SK-N-SH treated with all-trans-retinoic acid at 6 μM for 48 hours (cell line): Measurements from ENCODE around the gene GSN.

Experiments used
- ARNTL ChIP-seq: fragments of 450-650 bp; formaldehyde crosslinking; IDR thresholded peaks from 2 replicates; pipeline ENCODE4 v1.5.0; 2020; ENCODE audit warnings: low read depth, mild to moderate bottlenecking, moderate library complexity, borderline replicate concordance
- BACH2 ChIP-seq: fragments of 250-450 bp; sonication (Bioruptor Pico); IDR thresholded peaks from 2 replicates; pipeline ENCODE4 v1.9.0; 2021; ENCODE audit warnings: mild to moderate bottlenecking, borderline replicate concordance
- GLIS3 ChIP-seq: fragments of 250-450 bp; sonication (Bioruptor Pico); IDR thresholded peaks from 2 replicates; pipeline ENCODE4 v1.5.0; 2020; ENCODE audit warnings: mild to moderate bottlenecking, moderate library complexity
- OSR1 ChIP-seq: fragments of 250-450 bp; sonication (Bioruptor Pico); IDR thresholded peaks from 2 replicates; pipeline ENCODE4 v1.8.0; 2022; ENCODE audit warnings: moderate library complexity, mild to moderate bottlenecking, inconsistent platforms
- SNAI2 ChIP-seq: fragments of 250-450 bp; sonication (Bioruptor Pico); IDR thresholded peaks from 2 replicates; pipeline ENCODE4 v1.5.0; 2020; ENCODE audit warnings: mild to moderate bottlenecking, moderate library complexity
- TCF4 ChIP-seq: fragments of 250-450 bp; sonication (Bioruptor Pico); IDR thresholded peaks from 2 replicates; pipeline ENCODE4 v1.8.0; 2021; ENCODE audit warnings: mild to moderate bottlenecking, moderate library complexity, borderline replicate concordance
- ZFP3 ChIP-seq: fragments of 250-450 bp; sonication (Bioruptor Pico); IDR thresholded peaks from 2 replicates; pipeline ENCODE4 v1.5.0; 2020; ENCODE audit warnings: mild to moderate bottlenecking, moderate library complexity
- ZFP30 ChIP-seq: fragments of 450-650 bp; formaldehyde crosslinking; IDR thresholded peaks from 2 replicates; pipeline ENCODE4 v1.5.0; 2022; ENCODE audit warnings: mild to moderate bottlenecking, moderate library complexity
- TF ChIP-seq, protein P1 (sequence below): fragments of 250-450 bp; sonication (Bioruptor Pico); IDR thresholded peaks from 2 replicates; pipeline ENCODE4 v1.5.1; 2020; ENCODE audit warnings: low read depth, mild to moderate bottlenecking, moderate library complexity
- TF ChIP-seq, protein P2 (sequence below): fragments of 250-450 bp; sonication (Bioruptor Pico); IDR thresholded peaks from 2 replicates; pipeline ENCODE4 v1.8.0; 2020; ENCODE audit warnings: mild to moderate bottlenecking, moderate library complexity, borderline replicate concordance
- TF ChIP-seq, protein P3 (sequence below): fragments of 250-450 bp; sonication (Bioruptor Pico); IDR thresholded peaks from 2 replicates; pipeline ENCODE4 v1.8.0; 2021; ENCODE audit warnings: low read depth, mild to moderate bottlenecking, moderate library complexity, borderline replicate concordance

GRCh38 chr9:121304707-121305106, 36.7 kb downstream of the GSN start:
- no peak for TF ChIP-seq SNAI2 (CRISPR knock-in tag)
- TF ChIP-seq ARNTL (CRISPR knock-in tag) = no peak
- TF ChIP-seq OSR1 (CRISPR knock-in tag) = no peak
- TF ChIP-seq ZFP3 (CRISPR knock-in tag) = no peak
- TF ChIP-seq ZFP30 (CRISPR knock-in tag) = no peak
- TF ChIP-seq, protein P1, sequence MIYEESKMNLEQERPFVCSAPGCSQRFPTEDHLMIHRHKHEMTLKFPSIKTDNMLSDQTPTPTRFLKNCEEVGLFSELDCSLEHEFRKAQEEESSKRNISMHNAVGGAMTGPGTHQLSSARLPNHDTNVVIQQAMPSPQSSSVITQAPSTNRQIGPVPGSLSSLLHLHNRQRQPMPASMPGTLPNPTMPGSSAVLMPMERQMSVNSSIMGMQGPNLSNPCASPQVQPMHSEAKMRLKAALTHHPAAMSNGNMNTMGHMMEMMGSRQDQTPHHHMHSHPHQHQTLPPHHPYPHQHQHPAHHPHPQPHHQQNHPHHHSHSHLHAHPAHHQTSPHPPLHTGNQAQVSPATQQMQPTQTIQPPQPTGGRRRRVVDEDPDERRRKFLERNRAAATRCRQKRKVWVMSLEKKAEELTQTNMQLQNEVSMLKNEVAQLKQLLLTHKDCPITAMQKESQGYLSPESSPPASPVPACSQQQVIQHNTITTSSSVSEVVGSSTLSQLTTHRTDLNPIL (CRISPR knock-in tag) = no peak
- no peak for TF ChIP-seq GLIS3 (CRISPR knock-in tag)
- no peak for TF ChIP-seq TCF4 (CRISPR knock-in tag)
- TF ChIP-seq, protein P2, sequence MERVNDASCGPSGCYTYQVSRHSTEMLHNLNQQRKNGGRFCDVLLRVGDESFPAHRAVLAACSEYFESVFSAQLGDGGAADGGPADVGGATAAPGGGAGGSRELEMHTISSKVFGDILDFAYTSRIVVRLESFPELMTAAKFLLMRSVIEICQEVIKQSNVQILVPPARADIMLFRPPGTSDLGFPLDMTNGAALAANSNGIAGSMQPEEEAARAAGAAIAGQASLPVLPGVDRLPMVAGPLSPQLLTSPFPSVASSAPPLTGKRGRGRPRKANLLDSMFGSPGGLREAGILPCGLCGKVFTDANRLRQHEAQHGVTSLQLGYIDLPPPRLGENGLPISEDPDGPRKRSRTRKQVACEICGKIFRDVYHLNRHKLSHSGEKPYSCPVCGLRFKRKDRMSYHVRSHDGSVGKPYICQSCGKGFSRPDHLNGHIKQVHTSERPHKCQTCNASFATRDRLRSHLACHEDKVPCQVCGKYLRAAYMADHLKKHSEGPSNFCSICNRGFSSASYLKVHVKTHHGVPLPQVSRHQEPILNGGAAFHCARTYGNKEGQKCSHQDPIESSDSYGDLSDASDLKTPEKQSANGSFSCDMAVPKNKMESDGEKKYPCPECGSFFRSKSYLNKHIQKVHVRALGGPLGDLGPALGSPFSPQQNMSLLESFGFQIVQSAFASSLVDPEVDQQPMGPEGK (CRISPR knock-in tag) = no peak
- TF ChIP-seq, protein P3, sequence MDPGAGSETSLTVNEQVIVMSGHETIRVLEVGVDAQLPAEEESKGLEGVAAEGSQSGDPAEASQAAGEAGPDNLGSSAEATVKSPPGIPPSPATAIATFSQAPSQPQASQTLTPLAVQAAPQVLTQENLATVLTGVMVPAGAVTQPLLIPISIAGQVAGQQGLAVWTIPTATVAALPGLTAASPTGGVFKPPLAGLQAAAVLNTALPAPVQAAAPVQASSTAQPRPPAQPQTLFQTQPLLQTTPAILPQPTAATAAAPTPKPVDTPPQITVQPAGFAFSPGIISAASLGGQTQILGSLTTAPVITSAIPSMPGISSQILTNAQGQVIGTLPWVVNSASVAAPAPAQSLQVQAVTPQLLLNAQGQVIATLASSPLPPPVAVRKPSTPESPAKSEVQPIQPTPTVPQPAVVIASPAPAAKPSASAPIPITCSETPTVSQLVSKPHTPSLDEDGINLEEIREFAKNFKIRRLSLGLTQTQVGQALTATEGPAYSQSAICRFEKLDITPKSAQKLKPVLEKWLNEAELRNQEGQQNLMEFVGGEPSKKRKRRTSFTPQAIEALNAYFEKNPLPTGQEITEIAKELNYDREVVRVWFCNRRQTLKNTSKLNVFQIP (CRISPR knock-in tag) = no peak
- no peak for TF ChIP-seq BACH2 (CRISPR knock-in tag)
